HuH-7 (cell line): ENCODE data around the gene LONP1.
"Not testable (repeated sequence)": the region's sequence is repeated elsewhere in the genome, so short reads cannot be mapped to it uniquely, and the experiment has no call there.

Experiments
- DNase-seq: peaks from one replicate; pipeline ENCODE4 v3.0.0; 2011; ENCODE audit warnings: low spot score

LONP1 gene

GRCh38 chr19:5713228-5713627 lies 6.7 kb downstream of the LONP1 start:
- no peak for DNase-seq

GRCh38 chr19:5711713-5712161 lies 8.2 kb downstream of the LONP1 start:
- DNase-seq, result no peak

GRCh38 chr19:5711025-5711424 lies 8.9 kb downstream of the LONP1 start:
- no peak for DNase-seq

- no peak for DNase-seq
Observed at GRCh38 chr19:5707576-5708575, 12.1 kb downstream of the LONP1 start.

DNA sequence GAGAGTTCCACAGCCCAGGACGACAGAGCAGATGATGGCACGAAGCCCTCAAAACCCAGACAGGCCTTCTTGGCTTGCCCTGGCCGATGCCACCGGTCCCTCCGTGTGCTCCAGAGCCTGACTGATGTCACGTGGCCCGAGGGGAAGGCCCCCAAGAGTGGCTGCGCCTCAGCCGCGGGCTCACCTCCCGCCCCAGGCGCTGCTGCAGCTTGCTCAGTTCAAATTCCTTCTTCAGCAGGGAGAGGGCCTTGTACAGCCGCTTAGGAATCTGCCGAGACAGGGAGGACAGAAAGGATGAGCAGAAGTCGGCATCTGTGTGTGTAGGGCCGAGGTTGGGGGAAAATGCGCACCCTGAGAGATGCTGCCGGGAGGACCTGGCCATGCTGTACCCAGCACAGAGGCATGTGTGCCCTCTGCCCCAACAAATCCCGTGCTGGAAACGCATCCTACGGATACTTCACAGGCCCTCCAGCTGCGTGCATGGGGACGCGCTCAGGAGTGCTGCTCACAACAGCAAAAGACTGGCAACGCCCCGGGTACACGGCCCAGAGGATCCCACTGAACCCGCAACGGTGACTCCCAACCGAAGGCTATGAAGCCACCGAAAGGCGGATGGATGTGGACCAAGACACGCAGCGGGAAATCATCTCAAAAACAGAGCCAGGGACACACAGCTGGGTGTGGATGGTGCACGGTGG lies 12.9 kb downstream of the LONP1 start:
- DNase-seq, result no peak

DNA sequence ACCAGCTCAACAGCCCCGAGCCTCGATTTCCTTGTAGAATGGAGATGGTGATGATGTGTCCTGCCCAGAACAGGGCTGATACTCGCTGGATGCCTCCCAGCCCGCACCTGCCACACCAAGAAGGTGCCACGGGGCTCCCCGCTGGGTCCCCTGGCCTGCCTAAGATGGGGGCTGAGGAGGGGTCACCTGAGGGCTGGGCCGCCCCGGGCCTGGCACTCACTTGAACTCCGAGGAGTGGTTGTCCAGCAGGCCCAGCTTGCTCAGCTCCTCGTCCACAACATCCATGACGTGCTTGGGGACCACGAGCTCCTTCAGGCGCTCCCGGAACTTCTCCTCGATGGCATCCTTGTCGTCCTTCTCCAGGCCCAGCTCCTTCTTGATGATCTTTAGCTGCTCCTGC lies 14.4 kb downstream of the LONP1 start:
- no peak for DNase-seq

- no peak for DNase-seq
Observed at GRCh38 chr19:5703819-5704818, 15.8 kb downstream of the LONP1 start.

DNA sequence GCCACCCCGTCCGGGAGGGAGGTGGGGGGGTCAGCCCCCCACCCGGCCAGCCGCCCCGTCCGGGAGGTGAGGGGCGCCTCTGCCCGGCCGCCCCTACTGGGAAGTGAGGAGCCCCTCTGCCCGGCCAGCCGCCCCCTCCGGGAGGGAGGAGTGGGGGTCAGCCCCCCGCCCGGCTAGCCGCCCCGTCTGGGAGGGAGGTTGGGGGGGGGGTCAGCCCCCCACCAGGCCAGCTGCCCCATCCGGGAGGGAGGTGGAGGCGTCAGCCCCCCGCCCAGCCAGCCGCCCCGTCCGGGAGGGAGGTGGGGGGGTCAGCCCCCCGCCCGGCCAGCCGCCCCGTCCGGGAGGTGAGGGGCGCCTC lies 17.9 kb downstream of the LONP1 start:
- DNase-seq, result not testable (repeated sequence)

DNA sequence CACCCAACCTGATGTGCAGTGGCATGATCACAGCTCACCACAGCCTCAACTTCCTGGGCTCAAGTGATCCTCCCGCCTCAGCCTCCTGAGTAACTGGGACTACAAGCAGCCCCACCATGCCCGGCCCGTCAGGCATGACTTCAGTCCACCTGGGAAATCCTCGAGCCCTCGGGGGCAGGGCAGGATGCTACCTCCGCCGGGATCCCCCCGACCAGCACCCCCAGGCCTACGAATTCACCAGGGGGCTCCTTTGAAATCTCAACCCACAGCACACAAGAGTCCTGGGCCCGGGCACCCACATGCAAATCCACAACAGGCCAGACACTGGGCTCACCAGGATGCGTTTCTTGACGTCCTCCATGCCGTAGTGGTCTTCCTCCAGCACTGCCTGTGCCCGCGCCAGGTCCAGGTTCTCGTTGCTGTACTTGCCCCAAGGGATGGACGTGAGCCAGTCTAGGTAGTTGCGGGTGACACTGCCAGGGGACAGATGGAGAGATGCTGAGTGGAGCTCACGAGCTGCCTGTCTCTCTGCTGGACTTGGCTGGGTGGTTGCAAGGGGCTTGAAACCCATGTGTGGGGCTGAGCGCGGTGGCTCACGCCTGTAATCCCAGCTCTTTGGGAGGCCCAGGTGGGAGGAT lies 19.4 kb downstream of the LONP1 start:
- DNase-seq, result no peak

- no peak for DNase-seq
Observed at GRCh38 chr19:5698635-5699422, 21.1 kb downstream of the LONP1 start.

DNA sequence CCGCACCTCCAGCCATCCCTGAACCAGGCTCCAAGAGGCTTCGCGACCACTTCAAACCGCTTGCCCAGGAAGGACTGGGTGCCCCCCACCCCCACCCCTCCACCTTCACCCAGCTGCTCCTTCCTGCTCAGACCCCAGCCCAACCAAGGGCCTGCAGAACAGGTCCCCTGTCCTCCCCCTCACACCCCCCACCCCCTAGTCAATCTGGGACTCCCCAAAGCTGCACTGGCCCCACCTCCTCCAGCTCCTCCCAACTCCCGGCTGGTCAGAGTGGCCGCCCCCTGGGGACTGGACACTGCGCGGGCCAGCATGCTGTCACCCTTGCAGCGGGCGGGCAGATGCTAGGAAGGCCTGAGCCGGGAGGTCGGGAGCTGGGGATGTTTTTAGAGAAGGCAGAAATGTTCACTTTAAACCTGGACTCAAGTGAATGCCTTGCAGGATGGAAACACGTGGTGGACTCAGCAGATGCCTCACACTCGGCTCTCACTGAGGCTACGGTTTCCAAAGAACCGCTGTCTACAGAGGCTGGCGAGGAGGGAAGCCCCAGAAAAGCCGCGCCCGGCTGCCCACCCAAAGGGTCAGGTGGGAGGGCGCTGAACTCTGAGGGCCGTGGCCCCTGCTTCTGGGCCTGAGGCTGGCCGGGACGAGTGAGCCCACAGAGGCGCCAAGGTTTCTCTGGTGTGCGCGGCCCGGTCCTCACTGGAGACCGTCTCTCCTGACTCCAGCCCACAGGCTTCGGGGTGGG lies 21.9 kb downstream of the LONP1 start:
- no peak for DNase-seq

- DNase-seq, result no peak
Observed at GRCh38 chr19:5697022-5697889, 22.7 kb downstream of the LONP1 start.

- no peak for DNase-seq
Observed at GRCh38 chr19:5696196-5697021, 23.5 kb downstream of the LONP1 start.

DNA sequence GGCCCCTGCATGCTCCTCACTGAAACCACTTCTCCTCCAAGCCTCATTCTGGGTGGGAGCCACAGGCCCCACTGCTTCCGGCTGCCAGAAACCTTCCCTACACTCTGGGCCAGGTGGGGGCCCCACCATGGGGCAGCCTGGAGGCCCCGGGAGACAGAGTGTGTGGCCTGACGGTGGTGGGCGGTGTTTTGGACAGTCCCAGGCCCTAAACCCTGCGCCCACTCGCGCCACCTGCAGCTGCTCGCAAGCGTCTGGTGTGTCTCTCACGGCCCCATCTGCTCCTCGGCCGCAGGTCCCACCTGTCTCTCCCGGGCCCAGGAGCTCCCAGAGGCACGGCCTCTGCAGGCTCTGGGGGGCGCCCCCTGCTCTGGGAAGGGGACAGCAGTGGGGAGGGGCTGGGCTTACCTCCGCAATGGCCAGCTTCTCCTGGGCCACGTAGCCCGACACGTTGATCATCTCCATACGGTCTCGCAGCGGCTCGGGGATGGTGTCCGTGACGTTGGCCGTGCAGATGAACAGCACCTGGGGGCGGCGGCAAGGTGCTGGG lies 24.2 kb downstream of the LONP1 start:
- DNase-seq, result no peak

DNA sequence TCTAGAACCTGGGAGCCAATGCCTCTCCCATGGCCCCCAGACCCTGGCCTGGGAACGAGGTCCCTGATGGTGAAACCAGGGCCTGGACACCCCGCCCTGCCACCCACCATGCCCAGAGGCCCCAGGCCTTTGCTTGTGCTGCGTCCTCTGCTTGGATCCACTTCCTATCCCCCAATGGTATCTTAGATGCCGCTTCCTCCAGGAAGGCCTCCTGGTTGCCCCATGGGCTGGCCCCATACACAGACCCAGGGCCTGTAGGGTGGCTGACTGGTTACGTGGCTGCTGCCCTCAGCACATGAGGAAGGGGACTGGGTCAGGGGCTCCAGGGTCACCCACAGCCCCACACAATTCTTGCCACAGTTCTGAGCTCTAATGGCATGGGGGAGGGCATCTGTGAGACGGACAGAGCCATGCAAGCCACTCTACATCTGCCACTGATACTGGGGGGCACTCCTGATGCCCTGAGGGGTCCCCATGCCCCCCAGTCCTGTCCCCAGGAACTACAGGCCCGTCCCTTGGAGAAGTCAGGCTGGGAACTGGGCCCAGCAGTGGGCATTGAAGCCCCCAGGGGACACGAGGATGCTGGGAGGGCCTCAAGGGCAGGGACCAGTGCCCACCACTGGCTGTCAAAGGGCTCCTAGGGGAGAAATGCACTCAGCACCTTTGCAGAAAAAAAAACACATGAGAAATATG lies 24.8 kb downstream of the LONP1 start:
- DNase-seq, result no peak

- no peak for DNase-seq
Observed at GRCh38 chr19:5694167-5694955, 25.6 kb downstream of the LONP1 start.
